HCT116 (cell line): Measurements from ENCODE around the gene AQP12B. TPM values are rescaled to one million over a fixed set of nuclear protein-coding genes. Genes with fewer than 3 reads are reported as not detected.

ENCODE experiments used
- ATAC-seq: fragments of 200-7000 bp; cut with Tn5 transposase; 2 replicates; pipeline ENCODE4 v1.9.1; 2020; ENCODE audit warnings: mild to moderate bottlenecking, moderate library complexity
- BruUV-seq: library from RNA; stranded (reverse); fragments of 400-500 nt; replicated peaks from 2 replicates; lab custom pipeline; 2021; lab: Mats Ljungman, UMichigan
- CTCF ChIA-PET: fragments of 300-600 bp; sonication (Branson Sonifier 250); formaldehyde crosslinking; loops from one replicate; lab custom pipeline; 2021; ENCODE audit warnings: antibody characterized with exemption; lab: Charles Lee
- POLR2A ChIA-PET: fragments of 300-600, 350-600 bp; sonication (Branson Sonifier 250); formaldehyde crosslinking; loops from one replicate; lab custom pipeline; 2021; ENCODE audit warnings: antibody characterized with exemption; lab: Charles Lee
- RAD21 ChIA-PET, 2 experiments: fragments of 300-600 bp; sonication (Branson Sonifier 250); formaldehyde crosslinking; loops; one replicate each; lab custom pipeline; 2023; ENCODE audit warnings: low total read pairs in 2 of 2; ENCODE audit not compliant: uncharacterized antibody in 2 of 2, unreplicated experiment in 2 of 2, low non-redundant PET in 1 of 2; lab: Charles Lee
- DNase-seq: peaks from one replicate; pipeline ENCODE4 v3.0.0-alpha.2; 2010; ENCODE audit warnings: low read depth, low spot score
- H2AFZ ChIP-seq: fragments of 200-600 bp; shearing (Covaris generic), sonication (generic); 2 replicates; pipeline ENCODE4 v1.6.1; 2017; ENCODE audit warnings: low read depth, mixed run types, mixed read lengths, antibody characterized with exemption, low read length; ENCODE audit not compliant: poor library complexity, severe bottlenecking
- H3K27ac ChIP-seq: 2 replicates; pipeline ENCODE4 v1.5.1; 2012; ENCODE audit warnings: low read depth, low read length
- H3K27me3 ChIP-seq: fragments of 200-600 bp; sonication (generic); 2 replicates; pipeline ENCODE4 v1.6.1; 2016; ENCODE audit warnings: mixed run types, low read length, mixed read lengths; ENCODE audit not compliant: insufficient read depth
- H3K36me3 ChIP-seq, 2 experiments: fragments of 200-500 bp in 1 of 2; fragments of 200-600 bp in 1 of 2; sonication (Bioruptor generic) in 1 of 2; sonication (generic) in 1 of 2; 2 replicates each; pipeline versions ENCODE4 v1.5.1 to v1.6.1; 2014 to 2016; ENCODE audit warnings: low read length in 2 of 2, inconsistent platforms in 1 of 2, mixed read lengths in 1 of 2, mixed run types in 1 of 2; ENCODE audit not compliant: insufficient read depth in 2 of 2, control insufficient read depth in 1 of 2
- H3K4me1 ChIP-seq, 2 experiments: fragments of 200-600 bp in 1 of 2; sonication (generic) in 1 of 2; 2 replicates each; pipeline versions ENCODE4 v1.5.1 to v1.6.1; 2012 to 2017; ENCODE audit warnings: low read length in 2 of 2, inconsistent platforms in 1 of 2, mild to moderate bottlenecking in 1 of 2, mixed read lengths in 1 of 2, mixed run types in 1 of 2, moderate library complexity in 1 of 2; ENCODE audit not compliant: insufficient read depth in 2 of 2, control insufficient read depth in 1 of 2
- H3K4me2 ChIP-seq: fragments of 200-600 bp; sonication (generic); 2 replicates; pipeline ENCODE4 v1.6.1; 2017; ENCODE audit warnings: mixed run types, low read length, mixed read lengths
- H3K4me3 ChIP-seq, 2 experiments: fragments of 200-600 bp in 1 of 2; sonication (generic) in 1 of 2; replicated peaks in 1 of 2; 2 replicates each; pipeline ENCODE4 v1.5.1; 2011 to 2016; ENCODE audit warnings: low read length in 2 of 2, control low read depth in 1 of 2, low read depth in 1 of 2, mild to moderate bottlenecking in 1 of 2, mixed read lengths in 1 of 2, mixed run types in 1 of 2
- H3K79me2 ChIP-seq: fragments of 200-600 bp; sonication (generic); 2 replicates; pipeline ENCODE4 v1.6.1; 2017; ENCODE audit warnings: mild to moderate bottlenecking, mixed run types, low read length, moderate library complexity, mixed read lengths; ENCODE audit not compliant: insufficient read depth
- H3K9ac ChIP-seq: fragments of 200-600 bp; sonication (generic); 2 replicates; pipeline ENCODE4 v1.6.1; 2016; ENCODE audit warnings: low read length, mixed read lengths
- H3K9me2 ChIP-seq: fragments of 200-600 bp; sonication (generic), shearing (Covaris generic); 2 replicates; pipeline ENCODE4 v1.6.1; 2017; ENCODE audit warnings: mixed run types, mild to moderate bottlenecking, moderate library complexity; ENCODE audit not compliant: insufficient read depth
- H3K9me3 ChIP-seq, 2 experiments: fragments of 200-500 bp in 1 of 2; fragments of 200-600 bp in 1 of 2; sonication (Bioruptor generic) in 1 of 2; sonication (generic) in 1 of 2; 2 replicates each; pipeline ENCODE4 v1.6.1; 2014 to 2017; ENCODE audit warnings: low read length in 2 of 2, mixed read lengths in 2 of 2, inconsistent platforms in 1 of 2, low read depth in 1 of 2, mild to moderate bottlenecking in 1 of 2, mixed run types in 1 of 2, moderate library complexity in 1 of 2; ENCODE audit not compliant: control insufficient read depth in 1 of 2, insufficient read depth in 1 of 2
- H4K20me1 ChIP-seq: fragments of 200-600 bp; sonication (generic), shearing (Covaris generic); 2 replicates; pipeline ENCODE4 v1.6.1; 2017; ENCODE audit warnings: mixed run types, mild to moderate bottlenecking, moderate library complexity; ENCODE audit not compliant: insufficient read depth
- CBX3 ChIP-seq: IDR thresholded peaks from 2 replicates; pipeline ENCODE4 v1.6.1; 2012; ENCODE audit warnings: low read depth
- CTCF ChIP-seq, 3 experiments: fragments of 200-600 bp in 1 of 3; sonication (generic) in 1 of 3; IDR thresholded peaks in 2 of 3; conservative IDR thresholded peaks in 1 of 3; 2 replicates each; pipeline ENCODE4 v1.5.1; 2012 to 2017; ENCODE audit warnings: low read depth in 2 of 3, low read length in 2 of 3, antibody characterized with exemption in 1 of 3, borderline replicate concordance in 1 of 3, control low read depth in 1 of 3, mild to moderate bottlenecking in 1 of 3, mixed read lengths in 1 of 3, mixed run types in 1 of 3, moderate library complexity in 1 of 3; ENCODE audit not compliant: insufficient read depth in 1 of 3
- EGR1 ChIP-seq: IDR thresholded peaks from 2 replicates; pipeline ENCODE4 v1.6.1; 2012; ENCODE audit warnings: low read depth
- EZH2 ChIP-seq: fragments of 200-600 bp; sonication (generic); IDR thresholded peaks from 2 replicates; pipeline ENCODE4 v1.6.1; 2017; ENCODE audit warnings: antibody characterized with exemption, mixed run types
- POLR2A ChIP-seq: IDR thresholded peaks from 2 replicates; pipeline ENCODE4 v1.7.0; 2011; ENCODE audit warnings: borderline replicate concordance; ENCODE audit not compliant: insufficient read depth, insufficient read length; ENCODE audit errors: extremely low read depth
- RAD21 ChIP-seq: IDR thresholded peaks from 2 replicates; pipeline ENCODE4 v1.6.1; 2012; ENCODE audit warnings: low read depth, mild to moderate bottlenecking
- YY1 ChIP-seq: IDR thresholded peaks from 2 replicates; pipeline ENCODE4 v1.6.1; 2011; ENCODE audit warnings: low read length, low read depth, moderate library complexity, mild to moderate bottlenecking; ENCODE audit not compliant: insufficient replicate concordance; ENCODE audit errors: extremely low read depth
- intact Hi-C: fragments of 100-400 bp; cut with micrococcal nuclease; formaldehyde crosslinking; loops from 2 replicates; pipeline ENCODE4 v1.10.0; 2022
- total RNA-seq: library from RNA; stranded (reverse); gene quantifications from one replicate; pipeline ENCODE4 v1.2.1, GENCODE V29; 2021; ENCODE audit not compliant: unreplicated experiment
- TF ChIP-seq, protein P1 (sequence below): IDR thresholded peaks from 2 replicates; pipeline ENCODE4 v1.6.1; 2012
- TF ChIP-seq, protein P2 (sequence below): IDR thresholded peaks from 2 replicates; pipeline ENCODE4 v1.6.1; 2012; ENCODE audit warnings: low read depth
- TF ChIP-seq, protein P3 (sequence below): IDR thresholded peaks from 2 replicates; pipeline ENCODE4 v1.6.1; 2012

AQP12B gene
- total RNA-seq, 1 experiment from 2014 or later, result not detected

DNA sequence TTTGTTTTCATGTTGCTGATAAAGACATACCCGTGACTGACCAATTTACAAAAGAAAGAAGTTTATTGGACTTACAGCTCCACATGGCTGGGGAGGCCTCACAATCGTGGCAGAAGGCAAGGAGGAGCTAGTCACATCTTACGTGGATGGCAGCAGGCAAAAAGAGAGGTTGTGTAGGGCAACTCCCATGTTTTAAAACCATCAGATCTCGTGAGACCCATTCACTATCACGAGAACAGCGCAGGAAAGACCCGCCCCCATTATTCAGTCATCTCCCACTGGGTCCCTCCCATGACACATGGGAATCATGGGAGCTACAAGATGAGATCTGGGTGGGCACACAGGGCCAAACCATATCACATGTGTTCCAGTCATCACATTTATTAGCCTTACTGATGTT lies 25.8 kb upstream of the AQP12B start:
- RAD21 ChIA-PET, result no interaction called here

More for the DNA sequence above, 25.8 kb upstream of the AQP12B start:
- Histone ChIP-seq H2AFZ (no peak overlapping the region), H3K9ac (no peak overlapping the region), H3K4me3 (no peak overlapping the region), H3K9me3 (no peaks in the 10 kb centered on the region), H3K36me3 (no peaks in the 10 kb centered on the region), H3K27me3 (no peaks in the 10 kb centered on the region; the same call in 1 of the 2 replicates), H3K9me2 (no peaks in the 10 kb centered on the region), H4K20me1 (no peaks in the 10 kb centered on the region), H3K79me2 (no peaks in the 10 kb centered on the region), H3K4me1 (no peaks in the 10 kb centered on the region), H3K4me2 (no peak overlapping the region), H3K27ac (no peak overlapping the region)
- DNase-seq (no peak), ATAC-seq (no peak)
- no TSS peak for BruUV-seq
- intact Hi-C loops, result loop anchor here (5.0 kb wide), 2 partner anchors 41 to 211 kb away; no protein-coding TSS in a partner anchor
- TF ChIP-seq POLR2A (no peak), EZH2 (no peak), CTCF (IDR thresholded peaks at IDR 0.05 in 2 of 3, conservative IDR thresholded peaks at IDR 0.05 in 1 of 3; ENCODE audit: borderline replicate concordance in 1 of 3, insufficient read depth in 1 of 3, low read depth in 2 of 3, low read length in 2 of 3) (no peak), EGR1 (no peak), CBX3 (no peak), RAD21 (no peak), YY1 (no peak)
- TF ChIP-seq, protein P1, sequence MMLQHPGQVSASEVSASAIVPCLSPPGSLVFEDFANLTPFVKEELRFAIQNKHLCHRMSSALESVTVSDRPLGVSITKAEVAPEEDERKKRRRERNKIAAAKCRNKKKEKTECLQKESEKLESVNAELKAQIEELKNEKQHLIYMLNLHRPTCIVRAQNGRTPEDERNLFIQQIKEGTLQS, result no peak
- TF ChIP-seq, protein P2, sequence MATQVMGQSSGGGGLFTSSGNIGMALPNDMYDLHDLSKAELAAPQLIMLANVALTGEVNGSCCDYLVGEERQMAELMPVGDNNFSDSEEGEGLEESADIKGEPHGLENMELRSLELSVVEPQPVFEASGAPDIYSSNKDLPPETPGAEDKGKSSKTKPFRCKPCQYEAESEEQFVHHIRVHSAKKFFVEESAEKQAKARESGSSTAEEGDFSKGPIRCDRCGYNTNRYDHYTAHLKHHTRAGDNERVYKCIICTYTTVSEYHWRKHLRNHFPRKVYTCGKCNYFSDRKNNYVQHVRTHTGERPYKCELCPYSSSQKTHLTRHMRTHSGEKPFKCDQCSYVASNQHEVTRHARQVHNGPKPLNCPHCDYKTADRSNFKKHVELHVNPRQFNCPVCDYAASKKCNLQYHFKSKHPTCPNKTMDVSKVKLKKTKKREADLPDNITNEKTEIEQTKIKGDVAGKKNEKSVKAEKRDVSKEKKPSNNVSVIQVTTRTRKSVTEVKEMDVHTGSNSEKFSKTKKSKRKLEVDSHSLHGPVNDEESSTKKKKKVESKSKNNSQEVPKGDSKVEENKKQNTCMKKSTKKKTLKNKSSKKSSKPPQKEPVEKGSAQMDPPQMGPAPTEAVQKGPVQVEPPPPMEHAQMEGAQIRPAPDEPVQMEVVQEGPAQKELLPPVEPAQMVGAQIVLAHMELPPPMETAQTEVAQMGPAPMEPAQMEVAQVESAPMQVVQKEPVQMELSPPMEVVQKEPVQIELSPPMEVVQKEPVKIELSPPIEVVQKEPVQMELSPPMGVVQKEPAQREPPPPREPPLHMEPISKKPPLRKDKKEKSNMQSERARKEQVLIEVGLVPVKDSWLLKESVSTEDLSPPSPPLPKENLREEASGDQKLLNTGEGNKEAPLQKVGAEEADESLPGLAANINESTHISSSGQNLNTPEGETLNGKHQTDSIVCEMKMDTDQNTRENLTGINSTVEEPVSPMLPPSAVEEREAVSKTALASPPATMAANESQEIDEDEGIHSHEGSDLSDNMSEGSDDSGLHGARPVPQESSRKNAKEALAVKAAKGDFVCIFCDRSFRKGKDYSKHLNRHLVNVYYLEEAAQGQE, result no peak
- TF ChIP-seq, protein P3, sequence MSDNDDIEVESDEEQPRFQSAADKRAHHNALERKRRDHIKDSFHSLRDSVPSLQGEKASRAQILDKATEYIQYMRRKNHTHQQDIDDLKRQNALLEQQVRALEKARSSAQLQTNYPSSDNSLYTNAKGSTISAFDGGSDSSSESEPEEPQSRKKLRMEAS, result no peak
- CTCF ChIA-PET, result interaction anchor here (1.5 kb wide), 1 partner anchor 132 kb away, joined by 3 read pairs; no protein-coding TSS in a partner anchor
- POLR2A ChIA-PET, result no interaction called here
